ENCODE results near the gene CEP72.
"Not testable (repeated sequence)": the region's sequence is repeated elsewhere in the genome, so short reads cannot be mapped to it uniquely, and the experiment has no call there.

- TF ChIP-seq POLR2A (IDR thresholded peaks at IDR 0.05; ENCODE audit: low read depth); POLR2AphosphoS5 (IDR thresholded peaks at IDR 0.05); EP300 (IDR thresholded peaks at IDR 0.05): not testable (repeated sequence)
- TF ChIP-seq, protein P1, sequence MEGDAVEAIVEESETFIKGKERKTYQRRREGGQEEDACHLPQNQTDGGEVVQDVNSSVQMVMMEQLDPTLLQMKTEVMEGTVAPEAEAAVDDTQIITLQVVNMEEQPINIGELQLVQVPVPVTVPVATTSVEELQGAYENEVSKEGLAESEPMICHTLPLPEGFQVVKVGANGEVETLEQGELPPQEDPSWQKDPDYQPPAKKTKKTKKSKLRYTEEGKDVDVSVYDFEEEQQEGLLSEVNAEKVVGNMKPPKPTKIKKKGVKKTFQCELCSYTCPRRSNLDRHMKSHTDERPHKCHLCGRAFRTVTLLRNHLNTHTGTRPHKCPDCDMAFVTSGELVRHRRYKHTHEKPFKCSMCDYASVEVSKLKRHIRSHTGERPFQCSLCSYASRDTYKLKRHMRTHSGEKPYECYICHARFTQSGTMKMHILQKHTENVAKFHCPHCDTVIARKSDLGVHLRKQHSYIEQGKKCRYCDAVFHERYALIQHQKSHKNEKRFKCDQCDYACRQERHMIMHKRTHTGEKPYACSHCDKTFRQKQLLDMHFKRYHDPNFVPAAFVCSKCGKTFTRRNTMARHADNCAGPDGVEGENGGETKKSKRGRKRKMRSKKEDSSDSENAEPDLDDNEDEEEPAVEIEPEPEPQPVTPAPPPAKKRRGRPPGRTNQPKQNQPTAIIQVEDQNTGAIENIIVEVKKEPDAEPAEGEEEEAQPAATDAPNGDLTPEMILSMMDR (IDR thresholded peaks at IDR 0.05) = not testable (repeated sequence)
These were observed 80.4 kb downstream of the CEP72 start for GRCh38 chr5:692529-693041.

Measured in esophagus muscularis mucosa (tissue), 4 donors.